Activated CD8-positive, alpha-beta memory T cell treated with anti-CD3 and anti-CD28 coated beads for 36 hours (primary cell): ENCODE measurements around the gene MTMR1. TPM values are rescaled to one million over a fixed set of nuclear protein-coding genes. Genes with fewer than 3 reads are reported as not detected.

Experiments
- CTCF ChIA-PET: fragments of 350-600 bp; sonication (Branson Sonifier 250); formaldehyde crosslinking; loops from one replicate; lab custom pipeline; 2021; ENCODE audit warnings: antibody characterized with exemption; lab: Charles Lee
- POLR2A ChIA-PET: fragments of 350-600 bp; sonication (Branson Sonifier 250); formaldehyde crosslinking; loops from one replicate; lab custom pipeline; 2021; ENCODE audit warnings: antibody characterized with exemption; lab: Charles Lee
- total RNA-seq, 2 experiments: library from RNA; stranded (reverse); gene quantifications; one replicate each; pipeline ENCODE4 v1.2.3, GENCODE V29; 2021

MTMR1 gene
- total RNA-seq, 2 experiments from 2014 or later, result 30.9 to 32.8 TPM

DNA sequence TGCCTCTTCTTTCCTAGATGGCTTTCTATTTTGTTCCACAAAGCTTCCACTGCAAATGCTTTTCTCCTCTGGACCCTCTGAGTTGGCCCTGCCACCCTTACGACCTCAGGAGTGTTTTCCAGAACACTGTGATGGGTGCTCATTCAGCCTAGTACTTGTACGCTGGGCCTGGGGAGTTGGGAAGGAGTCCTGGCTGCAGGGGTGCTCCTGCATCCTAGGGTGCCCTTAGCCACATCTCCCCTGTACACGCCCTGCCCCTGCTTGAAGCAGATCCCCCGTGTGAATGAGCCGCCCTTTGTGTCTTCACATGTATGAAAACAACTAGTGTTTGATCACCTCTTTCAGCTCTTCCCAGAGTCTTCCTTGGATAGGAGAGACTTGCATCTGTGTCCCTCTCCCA, 64.2 kb downstream of the MTMR1 start:
- ChIA-PET CTCF (interaction anchor here (1.1 kb wide), 1 partner anchor 15 kb away, joined by 3 read pairs; no protein-coding TSS in a partner anchor), POLR2A (no interaction called here)

DNA sequence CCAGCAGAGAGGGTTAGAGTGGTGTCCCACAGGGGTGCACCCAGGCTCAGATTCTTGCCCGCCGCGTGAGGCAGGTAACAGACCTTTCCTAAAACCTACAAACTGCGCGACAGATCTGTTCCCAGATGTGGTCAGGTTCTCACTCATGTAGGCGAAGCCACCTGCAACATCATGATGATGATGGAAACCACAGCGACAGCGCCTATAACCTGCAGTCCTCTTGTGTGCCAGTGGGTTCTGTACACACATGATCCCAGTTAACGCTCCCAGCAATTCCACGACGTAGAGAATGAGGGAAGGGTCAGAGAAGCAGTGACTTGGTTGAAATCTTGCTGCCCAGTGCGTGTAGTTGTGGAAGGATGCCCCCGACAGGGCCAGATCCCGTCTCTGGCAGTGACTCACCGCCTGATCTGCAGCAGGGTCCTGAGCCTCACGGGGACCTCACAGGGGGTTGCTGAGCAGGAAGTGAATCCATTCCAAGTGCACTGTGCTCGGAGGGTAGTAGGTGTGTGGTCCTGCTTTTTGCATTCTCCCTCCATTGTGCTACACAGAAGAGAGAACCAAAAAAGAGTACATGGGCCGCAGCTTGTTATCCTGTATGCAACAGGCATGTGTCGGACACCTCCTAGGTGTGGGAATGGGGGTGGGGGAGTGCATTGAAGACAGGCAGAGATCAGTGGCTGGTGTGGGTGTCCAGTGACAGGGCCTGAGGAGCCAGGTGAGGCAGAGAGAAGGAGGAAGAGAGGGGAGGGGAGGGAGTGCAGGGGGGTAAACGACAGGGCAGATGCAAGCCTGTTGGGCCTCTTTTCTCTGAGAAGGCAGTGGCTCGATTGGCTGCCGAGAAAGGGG, 66.6 kb downstream of the MTMR1 start:
- CTCF ChIA-PET, result no interaction called here
- POLR2A ChIA-PET, result no interaction called here

DNA sequence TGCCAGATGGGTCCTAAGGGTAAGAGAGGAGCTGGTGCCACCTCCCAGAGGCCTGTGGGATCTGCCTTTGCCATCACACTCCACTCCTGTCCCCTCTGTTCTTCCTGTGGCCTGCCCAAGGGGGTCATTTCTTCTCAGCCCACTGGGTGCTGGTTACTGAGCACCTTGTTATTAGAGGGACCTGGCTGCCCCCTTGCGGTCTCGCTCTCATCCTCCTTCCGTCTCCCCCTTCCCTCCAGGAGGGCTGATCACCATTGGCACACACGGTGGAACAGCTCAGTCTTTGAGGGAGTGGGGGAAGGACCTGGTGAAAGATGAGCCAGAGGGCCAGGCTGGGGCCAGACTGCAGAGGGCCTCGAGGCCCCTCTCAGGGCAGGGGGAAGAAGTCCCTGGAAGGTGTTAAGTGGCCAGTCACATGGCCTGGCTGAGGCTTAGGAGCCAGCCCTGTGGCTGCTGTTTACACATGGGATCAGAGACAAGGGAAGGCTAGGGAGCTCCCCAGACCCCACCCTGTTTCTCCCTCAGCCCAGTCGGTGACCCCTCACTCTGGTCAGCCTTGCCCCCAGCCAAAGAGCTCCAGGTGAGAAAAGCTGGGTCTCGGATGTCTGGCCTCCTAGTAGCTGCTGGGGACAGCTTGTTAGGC, 68.1 kb downstream of the MTMR1 start:
- POLR2A ChIA-PET, result no interaction called here
- CTCF ChIA-PET, result interaction anchor here (2.0 kb wide), 1 partner anchor 11 kb away, joined by 5 read pairs; no protein-coding TSS in a partner anchor

DNA sequence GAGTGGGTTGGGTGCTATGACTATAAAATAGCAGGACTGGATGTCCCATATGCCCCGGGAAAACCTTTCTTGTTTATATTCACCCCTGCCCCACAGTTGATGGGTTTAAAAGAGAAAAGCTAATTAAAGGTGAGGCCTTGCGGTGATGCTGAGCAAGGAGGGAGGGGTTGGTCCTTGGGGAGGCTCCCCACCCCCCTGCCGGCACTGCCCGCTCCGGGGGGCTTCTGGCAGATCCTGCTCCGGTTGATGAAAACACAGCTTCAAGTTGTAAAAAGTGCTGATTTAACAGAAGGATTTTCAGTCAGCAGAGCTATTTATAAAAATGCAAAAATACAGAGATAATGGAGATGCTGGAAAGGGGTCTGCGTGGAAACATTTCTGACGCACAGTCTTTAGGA, 68.6 kb downstream of the MTMR1 start:
- CTCF ChIA-PET, result interaction anchor here (2.0 kb wide), 1 partner anchor 10 kb away, joined by 5 read pairs; no protein-coding TSS in a partner anchor
- POLR2A ChIA-PET, result no interaction called here

DNA sequence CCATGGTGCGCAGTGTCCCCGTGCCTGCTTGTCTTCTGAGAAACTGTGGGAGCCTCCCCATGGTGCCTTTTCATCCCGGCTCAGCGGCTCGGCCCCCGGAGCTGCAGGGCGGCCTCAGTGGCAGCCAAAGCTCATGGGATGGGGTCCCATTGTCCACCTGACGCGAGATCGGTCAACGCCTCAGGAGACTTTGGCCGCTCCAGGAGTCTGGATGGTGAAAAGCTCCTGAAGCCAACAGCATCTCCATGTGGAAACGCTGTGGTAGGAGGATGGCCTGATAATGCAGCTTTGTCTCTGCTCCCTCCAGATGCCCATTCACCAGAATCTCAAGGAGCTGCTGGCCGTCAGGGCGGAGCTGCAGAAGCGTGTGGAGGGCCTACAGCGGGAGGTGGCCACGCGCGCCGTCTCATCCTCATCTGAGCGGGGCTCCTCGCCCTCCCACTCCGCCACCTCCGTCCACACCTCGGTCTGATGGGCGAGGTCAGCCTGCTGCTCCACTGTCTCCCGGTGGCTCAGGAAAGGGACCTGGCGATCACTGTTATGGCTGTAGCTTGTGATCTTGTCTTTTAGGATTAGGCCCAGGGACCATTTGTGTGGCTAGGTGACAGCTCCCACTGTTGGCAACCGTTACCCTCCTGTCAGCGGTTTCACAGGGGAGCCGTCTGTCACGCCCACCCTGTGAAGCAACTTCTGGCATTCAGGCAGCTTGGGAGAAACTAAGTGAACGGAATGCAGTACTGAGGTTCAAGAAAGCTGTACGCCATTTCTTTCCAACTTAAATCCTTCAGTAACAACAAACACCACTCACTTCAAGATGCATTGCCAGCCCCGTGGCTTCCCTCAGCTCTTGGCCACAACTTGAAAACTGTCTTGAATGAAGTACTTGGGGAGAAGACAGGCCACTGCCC, 69.3 kb downstream of the MTMR1 start:
- CTCF ChIA-PET, result interaction anchor here (2.0 kb wide), 1 partner anchor 10 kb away, joined by 5 read pairs; no protein-coding TSS in a partner anchor
- POLR2A ChIA-PET, result interaction anchor here (0.6 kb wide), 1 partner anchor 230 kb away, joined by 3 read pairs; no protein-coding TSS in a partner anchor

DNA sequence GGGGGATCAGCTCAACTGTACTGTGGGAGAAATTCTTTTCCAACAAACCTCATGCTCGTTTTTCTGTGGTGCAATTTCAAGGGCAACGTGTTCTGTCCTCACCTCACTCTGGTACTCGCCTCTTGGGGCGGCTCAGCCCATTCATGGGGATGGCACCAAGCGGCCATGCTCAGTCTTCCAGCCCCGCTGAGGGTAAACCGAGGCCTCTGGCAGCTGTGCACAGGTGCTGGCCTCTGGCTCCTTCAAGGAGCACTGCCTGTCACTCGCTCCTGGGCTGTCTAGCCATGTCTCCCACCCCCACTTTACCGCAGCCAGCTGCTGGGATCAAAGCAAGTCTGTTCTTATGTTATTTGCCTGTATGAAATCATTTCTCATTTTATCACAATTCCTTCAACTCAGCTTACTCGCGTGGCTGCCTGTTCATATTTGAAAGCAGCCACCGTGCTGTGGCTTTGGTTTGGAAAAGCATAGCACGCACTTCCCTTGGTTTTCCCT, 70.2 kb downstream of the MTMR1 start:
- ChIA-PET POLR2A (no interaction called here), CTCF (interaction anchor here (2.0 kb wide), 1 partner anchor 9 kb away, joined by 5 read pairs; no protein-coding TSS in a partner anchor)

DNA sequence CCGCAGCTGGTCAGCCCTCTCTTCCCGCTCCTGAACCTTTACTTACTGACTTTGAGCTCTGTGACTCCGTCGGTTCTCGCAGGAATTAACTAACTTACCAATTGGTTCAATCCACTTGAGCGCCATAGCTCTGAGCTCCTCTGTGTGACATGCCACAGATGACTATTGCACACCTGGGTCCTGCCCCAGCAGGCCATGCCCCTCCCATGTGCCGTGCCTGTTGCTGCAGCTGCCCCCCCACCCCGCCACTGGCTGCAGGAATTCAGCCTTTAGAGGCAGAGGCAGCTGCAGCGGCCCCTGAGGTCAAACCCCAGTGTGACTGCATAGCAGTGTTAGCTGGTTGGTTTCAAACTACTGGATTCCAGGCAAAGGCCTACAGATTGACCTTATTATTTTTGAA, 70.6 kb downstream of the MTMR1 start:
- ChIA-PET POLR2A (no interaction called here), CTCF (interaction anchor here (0.7 kb wide), 1 partner anchor 9 kb away, joined by 3 read pairs; no protein-coding TSS in a partner anchor)

DNA sequence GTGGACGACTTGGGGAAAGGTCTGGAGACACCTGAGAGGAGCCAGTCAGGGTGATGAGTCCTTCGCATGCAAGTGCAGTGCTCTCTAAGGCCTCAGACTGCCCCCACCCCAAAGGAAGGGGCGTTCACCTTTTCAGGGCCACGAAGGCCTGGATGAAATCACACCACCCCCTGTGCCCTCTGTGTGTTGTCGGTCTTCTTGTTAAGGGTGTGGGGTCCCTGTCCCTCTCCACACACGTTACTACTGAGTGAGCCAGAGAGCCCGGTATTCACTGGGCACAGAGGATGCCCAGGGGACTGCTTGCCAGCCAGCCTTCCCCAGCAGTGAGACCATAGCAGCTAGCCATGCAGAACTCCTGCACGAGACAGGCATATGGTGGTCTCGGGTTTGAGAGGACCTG, 72.0 kb downstream of the MTMR1 start:
- ChIA-PET CTCF (no interaction called here), POLR2A (no interaction called here)

DNA sequence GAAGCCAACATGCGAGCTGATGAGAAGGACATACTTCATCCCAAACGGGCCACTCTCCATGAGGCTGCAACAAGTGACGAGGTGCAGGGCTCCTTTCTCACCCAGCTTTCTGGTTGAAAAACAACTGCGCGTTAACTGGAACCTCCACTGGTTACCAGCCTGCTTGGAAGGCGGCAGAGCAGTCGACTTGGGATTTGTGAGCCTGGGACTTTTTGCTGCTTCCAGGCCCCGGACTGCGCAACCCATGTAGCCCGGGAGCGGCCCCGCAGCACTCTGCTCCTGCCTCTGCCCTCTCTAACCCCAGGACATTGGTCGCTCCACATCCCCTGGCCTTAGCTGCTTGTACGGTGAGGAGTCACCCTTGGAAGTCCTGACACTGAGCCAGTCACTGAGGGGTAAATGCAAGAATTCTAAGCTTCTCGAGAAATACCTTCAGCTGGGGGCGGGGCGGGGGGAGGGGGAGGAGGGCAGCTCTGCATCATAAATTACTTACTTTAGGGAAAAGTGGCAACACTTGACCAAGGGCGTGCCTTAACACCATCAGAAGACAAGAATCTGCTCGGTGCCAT, 72.7 kb downstream of the MTMR1 start:
- POLR2A ChIA-PET, result no interaction called here
- CTCF ChIA-PET, result interaction anchor here (1.5 kb wide), 1 partner anchor 316 kb away, joined by 6 read pairs; no protein-coding TSS in a partner anchor

DNA sequence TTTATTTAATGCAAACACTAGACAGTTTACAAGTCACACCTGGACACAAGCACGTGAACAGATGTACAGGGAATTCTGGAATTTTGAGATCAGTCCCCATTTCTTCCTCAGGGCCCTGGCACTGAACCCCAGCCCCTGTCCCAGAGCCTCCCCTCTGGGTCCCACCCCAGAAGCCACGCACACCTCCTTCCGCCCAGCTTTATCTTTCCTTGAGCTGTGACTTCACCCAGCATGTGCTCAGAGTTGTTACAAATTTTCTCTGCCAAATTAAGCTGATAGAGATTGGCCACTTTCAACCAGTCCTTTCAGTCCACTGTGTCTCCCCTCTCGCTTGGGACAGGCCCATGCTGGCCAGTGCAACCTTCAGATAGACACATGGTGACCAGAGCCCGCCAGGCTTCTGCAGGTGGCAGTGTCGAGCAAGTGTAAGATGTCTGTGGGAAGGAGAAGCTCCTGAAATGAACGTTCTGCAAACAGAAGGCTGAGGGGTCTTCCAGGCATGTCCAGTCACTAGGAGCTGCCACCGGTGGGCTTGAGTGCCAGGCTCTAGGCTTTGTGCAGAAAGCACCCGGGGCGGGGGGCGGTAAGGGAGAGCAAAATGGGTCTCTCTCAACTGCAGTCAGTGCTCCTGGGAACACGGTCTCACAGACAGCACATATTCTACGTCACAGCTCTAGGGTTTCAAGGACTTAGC, 73.3 kb downstream of the MTMR1 start:
- CTCF ChIA-PET, result interaction anchor here (1.5 kb wide), 1 partner anchor 316 kb away, joined by 6 read pairs; no protein-coding TSS in a partner anchor
- POLR2A ChIA-PET, result no interaction called here

DNA sequence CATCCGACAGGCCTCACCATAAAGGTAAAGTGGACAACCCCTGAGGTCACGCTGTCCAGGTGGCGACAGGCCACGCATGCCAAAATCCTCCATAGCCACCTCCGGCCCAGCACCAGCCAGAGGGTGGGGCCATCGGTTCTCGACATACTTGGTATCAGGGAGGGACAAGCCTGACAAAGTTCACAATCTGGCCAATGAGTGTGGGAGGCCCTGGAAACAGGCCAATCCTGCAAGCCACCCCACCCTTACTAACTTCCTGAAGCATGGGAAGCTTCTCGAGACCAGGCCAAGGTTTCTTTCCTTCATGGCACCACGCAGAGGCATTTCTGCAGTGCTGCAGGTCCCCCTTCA, 73.8 kb downstream of the MTMR1 start:
- POLR2A ChIA-PET, result no interaction called here
- CTCF ChIA-PET, result interaction anchor here (1.5 kb wide), 1 partner anchor 315 kb away, joined by 6 read pairs; no protein-coding TSS in a partner anchor

DNA sequence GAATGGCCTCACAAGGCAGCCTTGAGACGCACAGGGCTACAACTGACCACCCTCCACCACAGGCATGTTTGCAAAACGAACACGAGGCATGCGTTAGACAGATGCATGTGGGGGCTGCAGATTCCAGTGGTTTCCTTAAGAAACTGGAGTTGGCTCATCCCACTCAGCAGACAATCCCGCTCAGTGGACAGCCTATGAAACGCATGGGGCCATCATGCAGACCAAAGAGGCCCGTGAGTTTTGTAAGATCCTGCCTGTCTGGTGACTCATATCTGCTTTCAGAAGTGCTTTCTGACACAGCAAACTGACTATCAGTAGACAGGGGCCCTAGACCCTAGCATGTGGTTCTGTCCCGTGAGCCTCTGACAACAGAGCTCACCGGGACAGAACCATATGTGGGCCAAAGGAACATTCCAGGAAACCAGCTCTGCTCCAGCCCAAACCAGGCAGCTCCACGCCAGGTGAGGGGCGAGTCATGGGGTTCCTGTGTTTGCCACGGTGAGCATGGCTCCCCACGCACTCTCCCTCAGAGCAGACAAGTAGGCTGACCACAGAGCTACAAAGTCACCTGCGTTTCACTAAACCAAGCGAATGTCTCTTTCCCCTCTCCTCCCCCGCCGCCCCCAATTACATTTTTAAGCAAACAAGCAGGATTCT, 74.4 kb downstream of the MTMR1 start:
- ChIA-PET POLR2A (no interaction called here), CTCF (interaction anchor here (1.5 kb wide), 1 partner anchor 315 kb away, joined by 6 read pairs; no protein-coding TSS in a partner anchor)

DNA sequence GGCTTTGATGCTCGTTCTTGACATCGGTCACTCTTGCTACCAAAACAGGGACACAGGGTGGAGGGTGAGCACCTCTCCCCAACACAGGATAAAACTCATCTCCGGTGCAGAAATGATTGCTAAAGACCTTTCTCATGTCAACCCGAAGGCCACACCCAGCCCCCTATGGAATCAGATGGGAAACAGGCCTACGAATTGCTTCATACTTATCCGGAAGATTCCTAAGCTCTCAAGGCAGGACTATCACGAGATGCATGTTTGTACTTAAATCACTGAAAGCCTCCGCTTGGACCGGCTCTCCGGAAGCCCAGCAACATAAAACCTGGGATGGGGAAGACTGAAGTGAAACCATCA, 74.9 kb downstream of the MTMR1 start:
- CTCF ChIA-PET, result no interaction called here
- POLR2A ChIA-PET, result no interaction called here

DNA sequence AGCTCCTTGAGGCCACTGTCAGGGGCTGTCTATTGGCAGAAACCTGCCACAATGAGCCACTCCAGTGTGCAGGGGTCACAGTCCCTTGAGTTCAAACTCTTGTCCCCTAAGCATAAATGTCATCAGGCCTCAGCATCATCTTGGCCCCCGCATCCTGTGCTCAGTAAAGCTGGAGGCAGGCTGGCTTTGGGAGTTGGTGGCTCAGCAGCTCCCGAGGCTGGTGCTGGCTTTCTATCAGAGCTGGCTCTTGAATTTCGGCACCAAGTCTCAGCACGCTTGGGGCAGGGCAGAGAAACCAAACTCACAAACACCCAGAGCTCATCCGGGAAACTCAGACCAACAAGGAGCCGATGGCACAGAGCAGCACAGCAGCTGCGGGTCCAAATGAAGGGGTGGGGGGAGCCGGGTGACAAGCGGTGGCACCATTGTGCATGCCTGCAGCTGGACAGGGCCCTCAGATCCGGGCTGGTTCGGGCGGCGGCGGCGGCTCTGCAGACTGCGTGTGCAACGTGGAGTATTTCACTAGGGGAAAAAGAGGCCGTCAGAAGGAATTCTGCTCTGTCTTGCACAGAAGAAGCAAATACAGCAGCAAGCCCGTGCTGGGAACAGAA, 75.5 kb downstream of the MTMR1 start:
- ChIA-PET POLR2A (no interaction called here), CTCF (no interaction called here)

DNA sequence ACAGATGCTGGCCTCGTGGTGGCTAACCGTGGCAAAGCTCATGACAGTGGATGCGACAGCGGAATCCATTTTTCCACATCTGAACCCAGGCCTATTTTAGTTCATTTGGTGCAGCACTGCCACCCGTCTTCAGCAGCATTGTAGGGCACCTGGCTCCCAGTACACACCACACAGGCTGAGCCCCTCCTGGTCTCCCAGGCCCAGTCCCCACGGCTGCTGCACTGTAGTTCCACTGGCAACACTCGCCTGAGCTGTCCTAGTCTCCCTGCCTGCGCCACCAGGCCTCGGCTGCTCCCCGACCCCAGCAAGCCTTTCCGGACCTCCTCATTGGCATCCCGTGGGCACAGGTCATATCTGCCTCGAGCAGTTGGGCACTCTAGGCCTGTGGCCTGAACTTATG, 76.2 kb downstream of the MTMR1 start:
- POLR2A ChIA-PET, result no interaction called here
- CTCF ChIA-PET, result interaction anchor here (3.7 kb wide), 1 partner anchor 313 kb away, joined by 55 read pairs; no protein-coding TSS in a partner anchor

DNA sequence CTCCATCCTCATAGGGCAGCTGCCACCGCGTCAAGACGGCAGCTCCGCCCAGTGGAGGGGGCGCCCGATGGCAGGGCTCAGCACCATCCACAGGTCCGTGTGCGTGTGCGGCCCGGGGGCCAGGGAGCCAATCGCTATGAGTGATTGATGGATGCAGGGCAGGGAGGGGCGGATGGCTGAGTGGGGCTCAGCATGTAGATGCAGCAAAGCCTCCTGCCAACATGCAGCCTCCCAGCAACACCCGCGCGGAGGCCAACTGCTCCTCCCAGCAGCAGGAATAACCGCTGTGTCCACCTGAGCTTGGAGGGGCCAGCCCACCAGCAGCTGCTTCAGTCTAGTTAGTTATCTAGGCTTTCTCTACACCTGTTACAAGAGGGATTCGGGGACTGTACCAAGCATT, 77.4 kb downstream of the MTMR1 start:
- ChIA-PET POLR2A (no interaction called here), CTCF (interaction anchor here (3.7 kb wide), 1 partner anchor 312 kb away, joined by 55 read pairs; no protein-coding TSS in a partner anchor)

DNA sequence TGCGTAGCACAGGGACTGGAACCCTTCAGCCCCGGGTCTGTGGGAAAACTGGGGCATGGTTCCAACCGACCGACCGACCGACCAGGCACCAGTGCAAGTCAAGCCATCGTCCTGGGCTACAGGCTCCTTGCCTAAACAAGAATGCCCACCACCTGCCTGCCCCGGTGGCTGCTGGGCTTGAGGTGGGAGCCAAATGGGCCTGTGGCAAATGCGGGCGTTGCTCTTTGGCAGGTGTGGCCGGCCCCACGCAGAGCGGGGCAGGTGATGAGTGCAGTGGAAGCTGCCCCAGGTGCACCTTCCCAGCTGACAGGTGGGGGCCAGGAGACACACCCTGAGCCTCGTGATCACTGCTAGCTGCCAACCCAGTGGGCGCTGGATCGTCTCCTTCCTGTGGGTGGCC, 77.9 kb downstream of the MTMR1 start:
- CTCF ChIA-PET, result interaction anchor here (3.7 kb wide), 1 partner anchor 311 kb away, joined by 55 read pairs; no protein-coding TSS in a partner anchor
- POLR2A ChIA-PET, result no interaction called here
